Endodermal cell (in vitro differentiated cells): ENCODE measurements around the gene PIP5KL1. TPM values are rescaled to one million over a fixed set of nuclear protein-coding genes. Genes with fewer than 3 reads are reported as not detected.
A peak's percentile ranks its signal among the peaks of the same experiment; 100 is the strongest.

Experiments used
- DNase-seq: peaks from one replicate; pipeline ENCODE4 v3.0.0-alpha.2; 2017
- H3K27ac ChIP-seq: 2 replicates; pipeline ENCODE4 v1.5.1; 2013; ENCODE audit warnings: mild to moderate bottlenecking, low read depth, low read length, moderate library complexity
- H3K27me3 ChIP-seq: 2 replicates; pipeline ENCODE4 v1.6.1; 2013; ENCODE audit warnings: mild to moderate bottlenecking, low read length, moderate library complexity; ENCODE audit not compliant: insufficient read depth, control insufficient read depth, poor library complexity, severe bottlenecking
- H3K36me3 ChIP-seq: 2 replicates; pipeline ENCODE4 v1.7.0; 2013; ENCODE audit warnings: mild to moderate bottlenecking, low read length, moderate library complexity; ENCODE audit not compliant: control insufficient read depth, insufficient read depth
- H3K4me1 ChIP-seq: one replicate; pipeline ENCODE4 v1.7.0; 2013; ENCODE audit warnings: low read length; ENCODE audit not compliant: control insufficient read depth, insufficient read depth
- H3K4me3 ChIP-seq: 2 replicates; pipeline ENCODE4 v1.5.1; 2013; ENCODE audit warnings: mild to moderate bottlenecking, low read length, moderate library complexity
- H3K9ac ChIP-seq: 2 replicates; pipeline ENCODE4 v1.6.1; 2013; ENCODE audit warnings: mild to moderate bottlenecking, low read length, moderate library complexity; ENCODE audit not compliant: poor library complexity, severe bottlenecking; ENCODE audit errors: extremely low read depth
- H3K9me3 ChIP-seq: 2 replicates; pipeline ENCODE4 v1.6.1; 2013; ENCODE audit warnings: mild to moderate bottlenecking, low read length, moderate library complexity; ENCODE audit not compliant: control insufficient read depth
- H3K27ac Mint-ChIP-seq: 2 replicates; pipeline ENCODE4 v1.8.0; 2020; ENCODE audit warnings: mixed read lengths
- H3K27me3 Mint-ChIP-seq: 2 replicates; pipeline ENCODE4 v1.8.0; 2021; ENCODE audit warnings: mild to moderate bottlenecking, mixed read lengths; ENCODE audit not compliant: insufficient read depth
- H3K36me3 Mint-ChIP-seq: 2 replicates; pipeline ENCODE4 v1.8.0; 2020; ENCODE audit warnings: low read depth, mixed read lengths
- H3K4me1 Mint-ChIP-seq: 2 replicates; pipeline ENCODE4 v1.8.0; 2020; ENCODE audit warnings: mixed read lengths
- H3K4me3 Mint-ChIP-seq: 2 replicates; pipeline ENCODE4 v1.8.0; 2020; ENCODE audit warnings: mild to moderate bottlenecking, moderate library complexity, mixed read lengths
- H3K9me3 Mint-ChIP-seq: 2 replicates; pipeline ENCODE4 v1.8.0; 2020; ENCODE audit warnings: mild to moderate bottlenecking, mixed read lengths
- WGBS, 2 experiments: methylation state at CpG; one replicate each; pipeline versions ENCODE4 v1.1.5 to v1.1.7; 2013; ENCODE audit warnings: missing lambda C conversion rate in 2 of 2, mixed read lengths in 1 of 2; ENCODE audit not compliant: insufficient coverage in 1 of 2, insufficient read length in 1 of 2; 5-methylcytosine and 5-hydroxymethylcytosine counted together
- total RNA-seq, 2 donors: library from RNA; stranded (reverse); fragmentation: NEBNext Ultra II Directional in 1 of 2; extraction: Animal tissue kit (Norgen Biotek cat#: 25700) in 1 of 2; gene quantifications; 2 replicates in 1 of 2; 3 replicates in 1 of 2; pipeline ENCODE4 v1.2.1, GENCODE V29; 2021
- TF ChIP-seq, protein P1 (sequence below): fragments of 200-600 bp; sonication (generic); conservative IDR thresholded peaks from 2 replicates; pipeline ENCODE4 v1.5.0; 2021; ENCODE audit warnings: antibody characterized with exemption, mild to moderate bottlenecking

Gene PIP5KL1
- total RNA-seq, 2 donors from 2014 or later = 6.6 to 9.3 TPM

DNA sequence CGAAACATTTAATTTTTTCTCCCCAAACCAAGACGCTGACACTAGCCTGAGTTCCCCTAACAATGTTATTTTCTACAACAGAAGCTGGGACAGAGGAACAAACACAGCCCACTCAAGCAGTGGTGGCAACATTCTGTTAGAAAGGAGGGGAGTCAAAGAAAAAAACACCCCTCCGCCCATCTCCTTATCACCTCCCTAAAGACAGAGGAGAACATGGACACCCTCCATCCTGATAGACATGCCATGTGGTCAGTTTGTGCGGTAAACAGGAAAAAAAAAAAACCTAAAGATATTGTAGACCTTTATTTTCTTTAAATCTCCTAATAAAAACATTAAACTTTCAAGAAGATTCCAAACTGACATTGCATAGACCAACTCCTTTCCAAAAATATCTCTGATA is 10.0 kb upstream of the PIP5KL1 start:
- Mint-ChIP-seq H3K27ac (no peak overlapping the region), H3K36me3 (peaks cover 24% of the 10 kb centered on the region), H3K9me3 (no peaks in the 10 kb centered on the region), H3K4me1 (peaks cover 18% of the 10 kb centered on the region), H3K27me3 (no peaks in the 10 kb centered on the region), H3K4me3 (no peak overlapping the region)
- DNase-seq = no peak
- no peak overlapping the region for H3K4me3 ChIP-seq
- H3K9me3 ChIP-seq = no peaks in the 10 kb centered on the region
- H3K27me3 ChIP-seq = no peaks in the 10 kb centered on the region
- peaks cover 36% of the 10 kb centered on the region for H3K36me3 ChIP-seq
- no peak overlapping the region for H3K9ac ChIP-seq
- no peak overlapping the region for H3K27ac ChIP-seq
- WGBS, 2 experiments = 96 to 100% methylated on average over 2 to 3 of the region's 4 CpGs
- TF ChIP-seq, protein P1, sequence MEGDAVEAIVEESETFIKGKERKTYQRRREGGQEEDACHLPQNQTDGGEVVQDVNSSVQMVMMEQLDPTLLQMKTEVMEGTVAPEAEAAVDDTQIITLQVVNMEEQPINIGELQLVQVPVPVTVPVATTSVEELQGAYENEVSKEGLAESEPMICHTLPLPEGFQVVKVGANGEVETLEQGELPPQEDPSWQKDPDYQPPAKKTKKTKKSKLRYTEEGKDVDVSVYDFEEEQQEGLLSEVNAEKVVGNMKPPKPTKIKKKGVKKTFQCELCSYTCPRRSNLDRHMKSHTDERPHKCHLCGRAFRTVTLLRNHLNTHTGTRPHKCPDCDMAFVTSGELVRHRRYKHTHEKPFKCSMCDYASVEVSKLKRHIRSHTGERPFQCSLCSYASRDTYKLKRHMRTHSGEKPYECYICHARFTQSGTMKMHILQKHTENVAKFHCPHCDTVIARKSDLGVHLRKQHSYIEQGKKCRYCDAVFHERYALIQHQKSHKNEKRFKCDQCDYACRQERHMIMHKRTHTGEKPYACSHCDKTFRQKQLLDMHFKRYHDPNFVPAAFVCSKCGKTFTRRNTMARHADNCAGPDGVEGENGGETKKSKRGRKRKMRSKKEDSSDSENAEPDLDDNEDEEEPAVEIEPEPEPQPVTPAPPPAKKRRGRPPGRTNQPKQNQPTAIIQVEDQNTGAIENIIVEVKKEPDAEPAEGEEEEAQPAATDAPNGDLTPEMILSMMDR = no peak
- H3K4me1 ChIP-seq = no peaks in the 10 kb centered on the region

DNA sequence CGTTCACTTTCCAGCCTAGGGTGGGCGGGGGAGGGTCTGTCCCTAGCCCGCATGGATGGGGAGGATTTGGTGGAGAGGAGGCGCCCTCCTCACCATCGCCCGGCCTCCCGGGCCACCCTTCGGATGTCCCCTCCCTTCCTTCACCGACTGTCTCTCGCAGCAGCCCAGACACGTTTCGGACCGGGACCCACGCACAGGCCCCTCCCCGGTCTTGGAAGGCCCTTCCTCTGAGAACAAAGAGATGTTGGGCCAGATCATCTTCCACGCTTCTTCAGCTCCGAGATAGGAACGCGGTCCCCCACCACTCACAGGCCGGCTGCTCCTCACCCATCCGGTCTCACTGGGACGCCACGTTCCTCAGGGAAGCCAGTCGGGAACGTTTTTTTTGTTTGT is 7.7 kb upstream of the PIP5KL1 start:
- WGBS, 2 experiments = 75 to 76% methylated on average over 13 to 25 of the region's 25 CpGs
- DNase-seq = peak; percentile 76
- Mint-ChIP-seq H3K9me3 (no peaks in the 10 kb centered on the region), H3K27ac (peak overlapping the region; percentile 97), H3K36me3 (peaks cover 17% of the 10 kb centered on the region), H3K4me3 (peak overlapping the region; percentile 95), H3K27me3 (no peaks in the 10 kb centered on the region), H3K4me1 (peaks cover 18% of the 10 kb centered on the region)
- no peaks in the 10 kb centered on the region for H3K9me3 ChIP-seq
- H3K27ac ChIP-seq = no peak overlapping the region
- H3K27me3 ChIP-seq = no peaks in the 10 kb centered on the region
- H3K9ac ChIP-seq = no peak overlapping the region
- peaks cover 30% of the 10 kb centered on the region for H3K36me3 ChIP-seq
- TF ChIP-seq, protein P1 = no peak
- H3K4me1 ChIP-seq = no peaks in the 10 kb centered on the region
- H3K4me3 ChIP-seq = peak overlapping the region; percentile 91

DNA sequence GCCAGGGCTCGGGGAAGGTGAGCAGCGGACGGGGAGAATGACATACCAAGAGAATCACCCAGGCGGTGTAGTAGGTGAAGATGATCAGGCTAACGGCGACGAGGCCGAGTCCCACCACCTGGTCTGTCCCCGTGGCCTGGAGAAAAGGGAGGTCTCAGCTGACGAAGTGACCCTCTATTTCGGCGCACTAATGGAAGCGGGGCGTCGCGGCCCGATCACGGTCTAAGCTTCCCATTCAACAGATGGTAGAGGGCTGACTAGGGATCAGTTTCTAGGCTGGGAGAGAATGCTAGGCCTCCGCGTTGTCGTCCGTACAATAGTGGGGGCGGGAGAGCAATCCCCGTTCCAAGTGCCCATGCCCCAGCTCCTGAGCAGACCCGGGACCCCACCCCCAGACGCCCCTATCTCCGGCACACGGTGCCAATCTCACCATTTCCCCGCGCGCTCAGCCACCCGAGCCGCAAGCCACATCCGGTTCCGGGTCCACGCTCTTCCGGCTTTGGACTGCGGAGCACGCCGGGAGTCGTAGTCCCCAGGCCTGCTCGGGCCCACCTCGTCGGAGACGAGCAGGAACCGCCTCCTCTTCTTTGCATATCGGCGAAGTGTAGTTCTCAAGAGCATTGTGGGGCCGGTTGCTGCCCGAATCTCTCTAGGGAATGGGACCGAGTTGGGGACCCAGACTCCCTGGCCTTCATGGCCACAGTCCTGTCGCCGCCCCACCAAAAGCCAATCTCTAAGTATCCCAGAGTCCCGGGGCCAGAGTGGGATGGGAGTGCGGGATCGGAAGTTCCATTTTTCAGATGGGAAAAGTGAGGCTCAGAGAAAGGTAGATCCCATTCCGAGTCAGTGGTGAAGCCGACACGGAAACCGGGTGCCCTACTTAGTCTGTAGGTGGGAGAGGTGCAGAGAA is 7.1 kb upstream of the PIP5KL1 start, which contains the start of gene DPM2:
Gene DPM2 (minus strand): TSS at position 467 of the 910 bp plus-strand sequence. CDS start 34 bp downstream, at position 433.
- peak; percentile 94 for DNase-seq
- Mint-ChIP-seq H3K9me3 (no peaks in the 10 kb centered on the region), H3K4me3 (peak within 1 kb of the TSS; percentile 95), H3K36me3 (peaks cover 13% of the 10 kb centered on the region), H3K27me3 (peaks cover 2% of the 10 kb centered on the region), H3K4me1 (peaks cover 18% of the 10 kb centered on the region), H3K27ac (peak within 1 kb of the TSS; percentile 97)
- 9 to 12% methylated on average over 44 to 60 of the region's 60 CpGs for WGBS, 2 experiments
- TF ChIP-seq, protein P1 = no peak
- peak within 1 kb of the TSS; percentile 68 for H3K9ac ChIP-seq
- H3K4me1 ChIP-seq = no peaks in the 10 kb centered on the region
- H3K36me3 ChIP-seq = peaks cover 25% of the 10 kb centered on the region
- no peak within 1 kb of the TSS for H3K27ac ChIP-seq
- H3K27me3 ChIP-seq = no peaks in the 10 kb centered on the region
- no peaks in the 10 kb centered on the region for H3K9me3 ChIP-seq
- H3K4me3 ChIP-seq = peak within 1 kb of the TSS; percentile 91
